ENCODE data around the gene ORMDL1.

DNA sequence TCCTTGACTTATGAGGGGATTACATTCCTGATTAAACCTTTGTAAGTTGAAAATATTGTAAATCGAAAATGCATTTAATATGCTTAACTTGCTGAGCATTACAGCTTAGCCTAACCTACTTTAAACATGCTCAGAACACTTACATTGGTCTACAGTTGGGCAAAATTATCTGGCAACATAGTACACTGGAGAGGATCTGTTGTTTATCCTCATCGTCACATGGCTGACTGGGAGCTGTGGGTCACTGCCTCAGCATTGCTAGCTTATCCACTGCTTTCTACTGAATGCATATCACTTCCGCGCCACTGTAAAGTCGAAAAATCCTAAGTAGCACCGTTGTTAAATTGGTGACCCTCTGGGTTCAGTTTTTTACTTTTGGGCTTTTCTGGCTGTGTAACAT lies 13.8 kb upstream of the ORMDL1 start:
- TF ChIP-seq, protein P1, sequence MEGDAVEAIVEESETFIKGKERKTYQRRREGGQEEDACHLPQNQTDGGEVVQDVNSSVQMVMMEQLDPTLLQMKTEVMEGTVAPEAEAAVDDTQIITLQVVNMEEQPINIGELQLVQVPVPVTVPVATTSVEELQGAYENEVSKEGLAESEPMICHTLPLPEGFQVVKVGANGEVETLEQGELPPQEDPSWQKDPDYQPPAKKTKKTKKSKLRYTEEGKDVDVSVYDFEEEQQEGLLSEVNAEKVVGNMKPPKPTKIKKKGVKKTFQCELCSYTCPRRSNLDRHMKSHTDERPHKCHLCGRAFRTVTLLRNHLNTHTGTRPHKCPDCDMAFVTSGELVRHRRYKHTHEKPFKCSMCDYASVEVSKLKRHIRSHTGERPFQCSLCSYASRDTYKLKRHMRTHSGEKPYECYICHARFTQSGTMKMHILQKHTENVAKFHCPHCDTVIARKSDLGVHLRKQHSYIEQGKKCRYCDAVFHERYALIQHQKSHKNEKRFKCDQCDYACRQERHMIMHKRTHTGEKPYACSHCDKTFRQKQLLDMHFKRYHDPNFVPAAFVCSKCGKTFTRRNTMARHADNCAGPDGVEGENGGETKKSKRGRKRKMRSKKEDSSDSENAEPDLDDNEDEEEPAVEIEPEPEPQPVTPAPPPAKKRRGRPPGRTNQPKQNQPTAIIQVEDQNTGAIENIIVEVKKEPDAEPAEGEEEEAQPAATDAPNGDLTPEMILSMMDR (IDR thresholded peaks at IDR 0.05) = no peak
- TF ChIP-seq POLR2A (IDR thresholded peaks at IDR 0.05) (no peak), EP300 (IDR thresholded peaks at IDR 0.05) (no peak)

Data from tibial nerve (tissue), 4 donors.